CD4-positive, alpha-beta T cell treated with Interleukin-6 at 100 ng/mL for 8 hours (primary cell): ENCODE data around the gene UTS2B.
"Not testable (repeated sequence)": the region's sequence is repeated elsewhere in the genome, so short reads cannot be mapped to it uniquely, and the experiment has no call there.

Source experiments
- DNase-seq: peaks from one replicate; pipeline ENCODE4 v3.0.0-alpha.2; 2020; ENCODE audit warnings: mixed read lengths, low spot score

Gene UTS2B

GRCh38 chr3:191280111-191280510 lies 50.2 kb downstream of the UTS2B start:
- DNase-seq: no peak

GRCh38 chr3:191275751-191276150 lies 54.6 kb downstream of the UTS2B start:
- DNase-seq: no peak

GRCh38 chr3:191275244-191275643 lies 55.1 kb downstream of the UTS2B start:
- DNase-seq: not testable (repeated sequence)

DNA sequence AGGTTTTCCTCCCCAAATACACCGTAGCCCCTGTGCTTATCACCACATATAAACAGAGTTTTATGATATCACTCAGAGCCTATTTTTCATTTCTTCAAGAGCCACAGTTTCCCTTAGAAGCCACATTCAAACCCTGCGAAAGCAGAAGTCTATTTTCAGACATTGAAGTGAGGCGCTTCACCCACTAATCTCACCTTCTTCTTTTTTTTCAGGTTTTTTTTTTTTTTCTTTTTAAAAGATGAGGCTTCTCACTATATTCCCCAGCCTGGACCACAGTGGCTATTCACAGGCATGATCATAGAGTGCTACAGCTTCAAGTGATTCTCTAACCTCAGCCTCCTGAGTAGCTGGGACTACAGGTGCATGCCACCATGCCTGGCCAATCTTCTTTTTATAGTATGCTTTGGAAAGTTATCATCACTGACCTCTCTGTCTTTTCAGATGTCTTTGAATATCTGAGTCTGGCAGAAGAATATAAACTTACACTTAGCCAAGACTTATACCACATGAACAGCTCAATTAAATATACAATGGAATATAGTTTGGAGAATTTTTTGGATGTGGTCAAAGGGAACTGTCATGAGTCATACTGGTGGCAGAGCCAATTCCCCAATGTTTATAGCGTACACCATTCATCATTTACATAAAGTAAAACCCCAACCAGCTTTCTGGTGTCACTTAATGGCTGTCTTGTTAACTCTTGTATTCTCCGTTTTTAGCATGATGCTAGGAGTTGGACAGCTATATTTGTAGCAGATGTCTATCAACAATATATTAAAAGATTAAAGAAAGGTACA lies 60.8 kb downstream of the UTS2B start:
- DNase-seq: no peak

DNA sequence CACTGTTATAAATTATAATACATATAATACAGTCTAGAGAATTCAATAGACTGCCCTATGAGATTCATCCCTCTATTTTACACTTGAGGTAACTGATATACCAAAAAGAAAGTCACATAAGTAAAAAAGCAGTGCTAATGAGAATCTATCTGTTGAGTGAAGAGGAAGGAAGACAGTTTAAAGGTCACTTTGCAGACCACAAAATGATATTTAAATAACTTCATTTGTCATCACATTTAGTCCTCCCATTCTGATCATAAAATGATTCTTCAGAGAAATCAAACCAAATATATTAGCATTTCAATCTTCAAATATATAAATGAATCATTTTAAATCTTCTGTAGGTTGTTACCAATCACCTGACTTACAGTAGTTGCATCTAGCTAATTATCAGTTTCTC lies 61.6 kb downstream of the UTS2B start:
- no peak for DNase-seq

DNA sequence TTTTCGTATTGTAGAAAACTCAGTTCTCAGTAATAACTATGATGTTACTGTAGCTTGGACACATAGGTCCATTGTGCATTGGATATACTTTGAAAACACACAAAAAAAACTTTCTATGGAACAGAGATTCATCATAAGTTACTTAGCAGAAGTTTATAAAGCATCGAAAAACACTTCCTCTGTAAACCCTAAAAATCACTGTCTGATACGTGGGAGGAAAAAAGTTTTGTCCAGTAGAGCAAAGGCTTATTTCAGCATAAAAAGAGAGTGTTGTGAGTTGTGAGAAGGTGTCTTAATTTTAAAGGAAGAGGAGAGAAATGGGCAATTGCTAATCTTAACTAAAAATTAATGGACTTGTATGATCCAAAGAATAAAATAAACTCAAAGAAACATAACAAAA lies 66.5 kb downstream of the UTS2B start:
- DNase-seq: no peak

GRCh38 chr3:191263365-191263764 lies 67.0 kb downstream of the UTS2B start:
- DNase-seq: no peak

GRCh38 chr3:191262650-191263049 lies 67.7 kb downstream of the UTS2B start:
- DNase-seq: no peak

DNA sequence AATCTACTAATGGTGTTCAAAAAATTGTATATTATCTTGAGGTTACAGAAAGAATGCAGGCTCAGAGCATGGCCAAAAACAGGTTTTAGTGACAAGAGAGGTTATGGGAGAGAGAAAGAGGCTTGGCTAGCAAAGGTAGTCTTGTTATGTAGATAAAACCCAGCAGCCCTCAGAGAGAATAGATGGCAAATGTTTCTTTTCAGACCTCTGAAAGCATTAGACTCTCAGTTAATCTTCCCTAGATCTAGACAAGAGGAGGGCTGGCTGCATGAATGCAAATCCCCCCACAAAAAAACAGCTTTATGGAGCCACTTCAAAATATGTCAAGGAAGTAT lies 69.1 kb downstream of the UTS2B start:
- no peak for DNase-seq

DNA sequence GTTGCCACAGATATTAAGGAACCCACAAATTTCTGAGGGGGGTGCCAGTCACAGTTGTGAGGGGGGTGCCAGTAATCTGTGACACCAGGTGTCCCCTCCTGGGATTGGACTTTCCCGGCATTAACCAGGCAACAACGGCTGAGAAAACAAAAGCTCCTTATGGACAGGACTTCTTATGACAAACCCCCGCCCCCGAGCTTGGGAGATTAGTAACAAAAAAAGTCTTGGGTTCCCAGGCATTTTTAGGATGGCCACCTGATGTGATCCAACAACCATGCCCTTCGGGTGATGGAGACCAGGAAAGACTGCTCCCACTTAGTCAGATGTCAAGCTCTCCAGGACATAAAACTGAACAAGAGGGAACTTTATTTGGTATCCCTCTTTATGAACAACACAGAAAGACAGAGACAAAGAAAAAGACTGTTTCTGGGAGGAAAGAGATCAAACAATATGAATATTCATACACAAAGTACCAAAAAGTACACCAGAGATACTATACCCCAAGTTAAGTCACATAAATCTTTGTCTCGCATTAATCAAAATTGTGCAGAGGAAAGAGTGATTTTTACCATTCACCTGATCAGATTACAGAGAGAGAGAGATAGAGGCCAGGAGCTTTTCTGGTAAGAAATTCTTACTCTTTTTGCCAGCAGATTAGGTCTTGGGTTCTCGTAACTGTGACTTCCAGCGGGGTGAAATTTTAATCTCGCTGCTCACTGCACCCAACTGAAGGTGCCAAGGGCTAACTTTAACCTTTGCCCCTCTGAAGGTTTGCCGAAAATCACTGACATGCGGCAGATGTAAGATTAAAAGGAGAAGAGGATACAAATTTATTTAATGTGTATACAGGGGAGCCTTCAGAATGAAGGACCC lies 69.7 kb downstream of the UTS2B start:
- DNase-seq: no peak

DNA sequence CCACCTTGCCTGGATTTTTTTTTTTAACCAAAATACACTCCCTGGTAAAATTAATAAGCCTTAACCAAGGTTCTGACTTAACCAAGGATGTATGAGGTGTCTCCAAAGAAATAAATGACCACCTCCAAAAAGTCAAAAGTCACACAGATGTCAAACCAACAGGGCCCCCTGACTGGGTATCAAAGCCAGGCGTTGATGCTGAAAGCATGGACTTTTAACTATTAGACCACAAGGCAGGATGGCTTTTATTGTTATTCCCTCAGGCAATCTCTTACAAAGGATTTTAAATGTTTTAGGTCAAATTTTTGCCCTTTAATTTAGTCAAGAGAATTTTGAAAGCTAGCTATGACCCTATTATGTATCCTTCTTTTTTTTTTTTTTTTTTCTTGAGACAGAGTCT lies 70.8 kb downstream of the UTS2B start:
- DNase-seq: no peak

GRCh38 chr3:191257286-191257685 lies 73.0 kb downstream of the UTS2B start:
- no peak for DNase-seq

DNA sequence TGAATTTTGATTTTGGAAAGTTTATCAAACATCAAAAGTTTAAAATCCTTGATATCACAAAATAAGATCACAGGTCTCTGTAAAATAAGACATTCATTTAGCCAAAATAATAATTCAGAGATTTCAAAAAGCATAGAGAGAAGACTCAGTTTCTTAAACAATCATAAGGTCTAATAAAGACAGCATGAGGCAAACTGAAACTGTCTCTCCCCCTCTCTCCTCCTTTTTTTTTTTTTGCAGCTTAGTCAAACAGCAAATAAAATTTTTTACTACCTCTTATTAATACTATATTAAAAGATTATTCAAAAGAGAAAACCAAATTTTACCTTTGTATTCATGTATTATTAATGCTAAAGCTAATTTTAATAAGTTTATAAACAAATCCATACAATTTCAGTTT lies 73.9 kb downstream of the UTS2B start:
- DNase-seq: no peak

GRCh38 chr3:191255156-191255555 lies 75.2 kb downstream of the UTS2B start:
- DNase-seq: no peak

- no peak for DNase-seq
These were observed 76.0 kb downstream of the UTS2B start for GRCh38 chr3:191254098-191254873.

DNA sequence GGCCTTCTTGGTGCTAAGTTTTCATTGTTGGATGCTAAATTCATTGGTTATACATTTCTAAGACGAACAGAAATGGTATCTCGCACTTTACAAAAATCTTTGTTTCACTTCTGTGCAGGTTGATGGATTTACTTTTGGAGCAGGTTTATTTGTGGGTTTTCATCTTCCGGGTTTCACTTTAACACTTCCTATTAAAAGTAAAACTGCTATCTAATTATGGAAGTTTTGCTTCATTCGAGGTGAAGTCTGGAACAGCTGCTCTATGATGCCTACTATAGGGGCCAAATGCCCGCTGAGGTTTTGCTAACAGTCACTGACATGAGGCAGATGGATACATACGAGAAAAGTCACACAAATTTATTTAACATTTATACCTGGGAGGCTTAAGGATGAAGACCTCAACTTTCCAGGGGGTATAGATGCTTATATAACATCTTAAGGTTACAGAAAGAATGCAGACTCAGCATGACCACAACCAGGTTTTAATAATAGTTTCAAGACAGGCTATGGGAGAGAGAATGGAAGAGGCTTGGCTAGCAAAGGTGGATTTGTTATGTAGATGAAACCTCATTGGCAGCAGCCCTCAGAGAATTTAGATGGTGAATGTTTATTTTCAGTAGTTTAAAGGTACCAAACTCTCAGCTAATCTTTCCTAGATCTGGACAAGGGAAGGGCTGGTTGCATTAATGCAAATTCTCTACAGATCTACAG lies 77.1 kb downstream of the UTS2B start:
- no peak for DNase-seq

- DNase-seq: no peak
These were observed 83.7 kb downstream of the UTS2B start for GRCh38 chr3:191246630-191247029.

DNA sequence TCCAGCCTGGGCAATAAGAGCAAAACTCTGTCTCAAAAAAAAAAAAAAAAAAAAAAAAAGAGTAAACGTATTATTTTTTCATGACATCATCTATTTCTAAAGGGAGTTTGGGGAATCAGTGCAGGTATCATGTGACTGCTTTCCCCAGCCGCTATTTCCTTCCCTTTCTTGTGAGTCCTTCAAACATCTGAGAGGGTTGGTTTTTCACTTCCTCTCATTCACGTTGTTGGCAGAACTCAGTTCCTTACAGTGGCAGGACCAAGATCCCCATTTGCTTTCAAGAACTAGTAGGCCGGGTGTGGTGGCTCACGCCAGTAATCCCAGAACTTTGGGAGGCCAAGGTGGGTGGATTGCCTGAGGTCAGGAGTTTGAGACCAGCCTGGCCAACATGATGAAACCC lies 84.3 kb downstream of the UTS2B start:
- DNase-seq: peak; percentile 7

GRCh38 chr3:191244242-191244867 lies 86.0 kb downstream of the UTS2B start:
- no peak for DNase-seq

DNA sequence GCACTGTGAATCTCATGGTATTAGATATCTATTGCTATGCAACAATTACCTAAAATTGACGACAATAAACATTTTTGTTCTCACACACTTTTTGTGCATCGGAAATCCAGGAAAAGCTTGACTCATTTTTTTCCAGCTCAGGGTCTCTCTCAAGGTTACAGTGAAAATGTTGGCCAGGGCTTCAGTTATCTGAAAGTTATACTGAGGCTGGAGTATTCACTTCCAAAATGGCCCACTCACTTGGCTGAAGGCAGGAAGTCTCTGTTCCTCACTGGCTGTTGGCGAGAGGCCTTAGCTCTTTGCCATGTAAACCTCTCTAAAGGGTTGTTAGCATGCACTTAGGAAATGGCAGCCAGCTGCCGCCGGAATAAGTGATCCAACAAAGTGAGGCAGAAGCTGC lies 89.8 kb downstream of the UTS2B start:
- no peak for DNase-seq

- DNase-seq: no peak
These were observed 90.8 kb downstream of the UTS2B start for GRCh38 chr3:191239407-191240031.
